ENCODE measurements around the gene MGAT5B. TPM values are rescaled to one million over a fixed set of nuclear protein-coding genes. Genes with fewer than 3 reads are reported as not detected.

Gene MGAT5B
- total and polyA plus RNA-seq, 9 of the 15 experiments (the other 6 are each of a cell fraction or from before 2014, with no cell fraction given) = 0.09 to 0.43 (median 0.18) TPM; not detected in 4

GRCh38 chr17:76848670-76849069, 19.5 kb upstream of the MGAT5B start (continued):
- no peak for TF ChIP-seq CLOCK (CRISPR knock-in tag; IDR thresholded peaks at IDR 0.05; ENCODE audit: borderline replicate concordance)
- no peak for TF ChIP-seq ZBTB7A (IDR thresholded peaks at IDR 0.05; ENCODE audit: borderline replicate concordance, control insufficient read depth, low read depth, low read length)
- no peak for TF ChIP-seq HDAC3 (IDR thresholded peaks at IDR 0.05; ENCODE audit: borderline replicate concordance, partially characterized antibody)
- no peak for TF ChIP-seq ZNF24 (IDR thresholded peaks at IDR 0.05)
- no peak for TF ChIP-seq THAP12 (CRISPR knock-in tag; IDR thresholded peaks at IDR 0.05)
- peak; percentile 61; the same call in 1 of the 2 replicates for TF ChIP-seq DPF2 (IDR thresholded peaks at IDR 0.05)
- TF ChIP-seq LEF1 (IDR thresholded peaks at IDR 0.05) = peak; percentile 55; the same call in 1 of the 2 replicates
- no peak for TF ChIP-seq OTX1 (CRISPR knock-in tag; IDR thresholded peaks at IDR 0.05)
- TF ChIP-seq USF1 (CRISPR knock-in tag; IDR thresholded peaks at IDR 0.05) = no peak
- TF ChIP-seq KLF16 (IDR thresholded peaks at IDR 0.05) = 0 out of 2 replicates have a peak, but pooled peaks have one; percentile 31
- no peak for TF ChIP-seq SREBF1 (IDR thresholded peaks at IDR 0.05; ENCODE audit: borderline replicate concordance, low read depth, low read length)
- no peak for TF ChIP-seq POLR3G (IDR thresholded peaks at IDR 0.05; ENCODE audit: extremely low read depth, insufficient read length, insufficient replicate concordance)
- TF ChIP-seq HCFC1 (IDR thresholded peaks at IDR 0.05; ENCODE audit: low read depth, low read length) = no peak
- TF ChIP-seq ZC3H8 (IDR thresholded peaks at IDR 0.05) = no peak
- peak; percentile 89 for TF ChIP-seq ARID1B (IDR thresholded peaks at IDR 0.05)
- TF ChIP-seq MNT (conservative IDR thresholded peaks at IDR 0.05) = no peak
- TF ChIP-seq TAF15 (IDR thresholded peaks at IDR 0.05; ENCODE audit: low read depth, low read length) = no peak
- no peak for TF ChIP-seq TGIF2 (CRISPR knock-in tag; IDR thresholded peaks at IDR 0.05)
- TF ChIP-seq TSC22D4 (tag; IDR thresholded peaks at IDR 0.05) = no peak
- TF ChIP-seq ZKSCAN1 (IDR thresholded peaks at IDR 0.05; ENCODE audit: low read depth, low read length) = no peak
- TF ChIP-seq STAT5B (CRISPR knock-in tag; IDR thresholded peaks at IDR 0.05) = no peak
- TF ChIP-seq YBX1 (IDR thresholded peaks at IDR 0.05) = no peak
- no peak for TF ChIP-seq ZNF764 (CRISPR knock-in tag; IDR thresholded peaks at IDR 0.05; ENCODE audit: low read depth)
- TF ChIP-seq ETV1 (tag; conservative IDR thresholded peaks at IDR 0.05; ENCODE audit: low read depth) = no peak
- no peak for TF ChIP-seq ZNF274 (IDR thresholded peaks at IDR 0.05; ENCODE audit: borderline replicate concordance, low read depth, low read length)
